ENCODE data around the gene RTF2. TPM values are rescaled to one million over a fixed set of nuclear protein-coding genes. Genes with fewer than 3 reads are reported as not detected.

RTF2 gene
- total RNA-seq, 4 donors from 2014 or later, result 69.1 to 88.8 (median 77.5) TPM

- intact Hi-C loops (cut with DNase I; ENCODE audit: low total_unique reads) (no loop called here), in situ Hi-C loops (cut with MboI; ENCODE audit: low sequenced_read_pairs in 4 of 4) (no loop called here)
- Histone ChIP-seq H3K27me3 (no peaks in the 10 kb centered on the region), H3K4me1 (no peaks in the 10 kb centered on the region), H3K36me3 (no peaks in the 10 kb centered on the region), H3K4me3 (no peak overlapping the region), H3K27ac (no peak overlapping the region), H3K9me3 (no peaks in the 10 kb centered on the region)
- TF ChIP-seq CTCF (IDR thresholded peaks at IDR 0.05 in 4 of 5, conservative IDR thresholded peaks at IDR 0.05 in 1 of 5) (no peak), POLR2A (IDR thresholded peaks at IDR 0.05) (no peak)
- ATAC-seq (no peak), DNase-seq (no peak)
Observed at GRCh38 chr20:56440346-56441007, 27.9 kb upstream of the RTF2 start.

- no peak overlapping the region for H3K4me3 ChIP-seq
- no peaks in the 10 kb centered on the region for H3K27me3 ChIP-seq
- DNase-seq (no peak), ATAC-seq (no peak)
- H3K4me1 ChIP-seq, result no peaks in the 10 kb centered on the region
- intact Hi-C loops (cut with DNase I; ENCODE audit: low total_unique reads) (no loop called here), in situ Hi-C loops (cut with MboI; ENCODE audit: low sequenced_read_pairs in 4 of 4) (no loop called here)
- no peak for TF ChIP-seq CTCF (IDR thresholded peaks at IDR 0.05 in 4 of 5, conservative IDR thresholded peaks at IDR 0.05 in 1 of 5)
- no peak for TF ChIP-seq POLR2A (IDR thresholded peaks at IDR 0.05)
- H3K9me3 ChIP-seq, result no peaks in the 10 kb centered on the region
- no peak overlapping the region for H3K27ac ChIP-seq
- no peaks in the 10 kb centered on the region for H3K36me3 ChIP-seq
Observed at GRCh38 chr20:56442389-56443365, 25.8 kb upstream of the RTF2 start.

- Histone ChIP-seq H3K36me3 (no peaks in the 10 kb centered on the region), H3K27me3 (no peaks in the 10 kb centered on the region), H3K9me3 (no peaks in the 10 kb centered on the region), H3K4me1 (no peaks in the 10 kb centered on the region), H3K4me3 (no peak overlapping the region), H3K27ac (no peak overlapping the region)
- TF ChIP-seq CTCF (IDR thresholded peaks at IDR 0.05 in 4 of 5, conservative IDR thresholded peaks at IDR 0.05 in 1 of 5) (no peak), POLR2A (IDR thresholded peaks at IDR 0.05) (no peak)
- in situ Hi-C loops (cut with MboI; ENCODE audit: low sequenced_read_pairs in 4 of 4), result no loop called here
- DNase-seq (no peak), ATAC-seq (no peak)
- intact Hi-C loops (cut with DNase I; ENCODE audit: low total_unique reads), result no loop called here
Observed at GRCh38 chr20:56443654-56444540, 24.5 kb upstream of the RTF2 start.

- no peaks in the 10 kb centered on the region for H3K27me3 ChIP-seq
- no peak overlapping the region for H3K4me3 ChIP-seq
- H3K27ac ChIP-seq, result no peak overlapping the region
- DNase-seq (no peak), ATAC-seq (no peak)
- H3K4me1 ChIP-seq, result no peaks in the 10 kb centered on the region
- in situ Hi-C loops (cut with MboI; ENCODE audit: low sequenced_read_pairs in 4 of 4), result no loop called here
- TF ChIP-seq CTCF (IDR thresholded peaks at IDR 0.05 in 4 of 5, conservative IDR thresholded peaks at IDR 0.05 in 1 of 5) (no peak), POLR2A (IDR thresholded peaks at IDR 0.05) (no peak)
- intact Hi-C loops (cut with DNase I; ENCODE audit: low total_unique reads), result no loop called here
- H3K36me3 ChIP-seq, result no peaks in the 10 kb centered on the region
- H3K9me3 ChIP-seq, result no peaks in the 10 kb centered on the region
Observed at GRCh38 chr20:56445130-56445529, 23.3 kb upstream of the RTF2 start.
